Lower leg skin (tissue), 4 donors: ENCODE results near the gene C10orf71. TPM values are rescaled to one million over a fixed set of nuclear protein-coding genes. Genes with fewer than 3 reads are reported as not detected.

ENCODE experiments used
- DNase-seq, 2 donors: peaks; one replicate each; pipeline ENCODE4 v3.0.0-alpha.2; 2019; ENCODE audit warnings: low spot score in 2 of 2
- H3K4me3 ChIP-seq: fragments of 200-600 bp; sonication (generic); 2 replicates; pipeline ENCODE4 v1.5.1; 2017; ENCODE audit warnings: mild to moderate bottlenecking, low read depth; ENCODE audit not compliant: poor library complexity, severe bottlenecking
- POLR2A ChIP-seq, 2 donors: fragments of 450-650 bp; IDR thresholded peaks; one replicate each; pipeline ENCODE4 v1.6.1; 2016 to 2017; ENCODE audit warnings: antibody characterized with exemption in 2 of 2, mild to moderate bottlenecking in 1 of 2, moderate library complexity in 1 of 2
- WGBS, 2 donors: methylation state at CpG; one replicate each; pipeline ENCODE4 v1.1.5; 2018; 5-methylcytosine and 5-hydroxymethylcytosine counted together
- intact Hi-C: fragments of 100-400 bp; cut with DNase I; formaldehyde crosslinking; loops from one replicate; pipeline ENCODE4 v1.15.0; 2023; ENCODE audit warnings: low total_unique reads
- total RNA-seq, 4 donors: library from RNA; depleted of rRNA; stranded (reverse); fragments of >200 nt; gene quantifications; one replicate each; pipeline ENCODE4 v1.1.0, GENCODE V29; 2016
- TF ChIP-seq, protein P1 (sequence below), 3 donors: fragments of 450-650 bp; IDR thresholded peaks; one replicate each; pipeline ENCODE4 v1.5.1; 2016; ENCODE audit warnings: antibody characterized with exemption in 3 of 3, mild to moderate bottlenecking in 3 of 3, moderate library complexity in 2 of 3

C10orf71 gene
- total RNA-seq, 4 donors from 2014 or later = not detected

- TF ChIP-seq POLR2A (IDR thresholded peaks at IDR 0.05) = no peak
- TF ChIP-seq, protein P1, sequence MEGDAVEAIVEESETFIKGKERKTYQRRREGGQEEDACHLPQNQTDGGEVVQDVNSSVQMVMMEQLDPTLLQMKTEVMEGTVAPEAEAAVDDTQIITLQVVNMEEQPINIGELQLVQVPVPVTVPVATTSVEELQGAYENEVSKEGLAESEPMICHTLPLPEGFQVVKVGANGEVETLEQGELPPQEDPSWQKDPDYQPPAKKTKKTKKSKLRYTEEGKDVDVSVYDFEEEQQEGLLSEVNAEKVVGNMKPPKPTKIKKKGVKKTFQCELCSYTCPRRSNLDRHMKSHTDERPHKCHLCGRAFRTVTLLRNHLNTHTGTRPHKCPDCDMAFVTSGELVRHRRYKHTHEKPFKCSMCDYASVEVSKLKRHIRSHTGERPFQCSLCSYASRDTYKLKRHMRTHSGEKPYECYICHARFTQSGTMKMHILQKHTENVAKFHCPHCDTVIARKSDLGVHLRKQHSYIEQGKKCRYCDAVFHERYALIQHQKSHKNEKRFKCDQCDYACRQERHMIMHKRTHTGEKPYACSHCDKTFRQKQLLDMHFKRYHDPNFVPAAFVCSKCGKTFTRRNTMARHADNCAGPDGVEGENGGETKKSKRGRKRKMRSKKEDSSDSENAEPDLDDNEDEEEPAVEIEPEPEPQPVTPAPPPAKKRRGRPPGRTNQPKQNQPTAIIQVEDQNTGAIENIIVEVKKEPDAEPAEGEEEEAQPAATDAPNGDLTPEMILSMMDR (IDR thresholded peaks at IDR 0.05) = no peak
- intact Hi-C loops = no loop called here
- H3K4me3 ChIP-seq = no peak overlapping the region
- WGBS, 2 donors = 43 to 53% methylated on average over 13 to 14 of the region's 14 CpGs
- no peak for DNase-seq
Observed at GRCh38 chr10:49254556-49255318, 44.2 kb upstream of the C10orf71 start.

DNA sequence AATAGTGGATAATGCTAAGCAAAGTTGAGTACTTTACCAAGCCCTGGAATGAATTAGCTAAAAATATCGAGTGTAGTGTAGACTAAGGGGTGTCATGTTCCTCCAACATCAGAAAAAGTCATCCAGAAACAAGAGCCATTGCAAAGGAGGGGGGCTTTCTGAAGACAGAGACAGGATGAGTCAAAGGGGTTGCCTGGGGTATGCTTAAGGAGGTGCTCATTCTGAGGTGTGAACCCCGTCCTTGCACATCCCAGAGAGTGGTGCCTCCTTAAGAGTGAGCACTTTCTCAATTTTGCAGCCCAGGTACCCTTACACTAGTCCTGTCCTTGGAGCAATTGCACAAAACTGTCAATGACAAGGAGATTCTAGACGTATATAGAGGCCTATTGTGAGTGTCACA lies 43.1 kb upstream of the C10orf71 start:
- 40 to 65% methylated on average over 3 of the region's 3 CpGs for WGBS, 2 donors
- no peak overlapping the region for H3K4me3 ChIP-seq
- intact Hi-C loops = no loop called here
- TF ChIP-seq, protein P1 (IDR thresholded peaks at IDR 0.05) = no peak
- TF ChIP-seq POLR2A (IDR thresholded peaks at IDR 0.05) = no peak
- DNase-seq = no peak

DNA sequence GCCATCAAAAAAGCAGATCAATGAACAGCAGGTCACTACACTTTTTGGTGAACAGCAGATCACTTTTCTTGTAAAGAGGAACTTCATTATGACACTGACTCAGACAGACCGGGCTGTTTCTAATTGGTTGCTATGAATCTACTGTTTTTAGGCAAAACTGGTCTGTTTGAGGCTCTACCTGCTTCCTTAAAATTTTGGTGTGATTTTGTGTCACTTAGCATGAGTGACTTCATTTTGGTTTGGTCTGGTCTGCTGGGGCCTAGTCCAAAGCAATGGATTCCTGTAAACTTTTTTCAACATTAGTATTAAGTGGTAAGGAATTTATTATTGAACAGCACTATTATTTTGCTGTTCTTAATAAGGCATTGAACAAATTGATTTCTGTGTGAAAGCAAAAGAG lies 41.8 kb upstream of the C10orf71 start:
- TF ChIP-seq, protein P1 (IDR thresholded peaks at IDR 0.05) = no peak
- TF ChIP-seq POLR2A (IDR thresholded peaks at IDR 0.05) = no peak
- DNase-seq = no peak
- WGBS, 2 donors = 82 to 83% methylated on average over 1 of the region's 1 CpG
- intact Hi-C loops = no loop called here
- H3K4me3 ChIP-seq = no peak overlapping the region

DNA sequence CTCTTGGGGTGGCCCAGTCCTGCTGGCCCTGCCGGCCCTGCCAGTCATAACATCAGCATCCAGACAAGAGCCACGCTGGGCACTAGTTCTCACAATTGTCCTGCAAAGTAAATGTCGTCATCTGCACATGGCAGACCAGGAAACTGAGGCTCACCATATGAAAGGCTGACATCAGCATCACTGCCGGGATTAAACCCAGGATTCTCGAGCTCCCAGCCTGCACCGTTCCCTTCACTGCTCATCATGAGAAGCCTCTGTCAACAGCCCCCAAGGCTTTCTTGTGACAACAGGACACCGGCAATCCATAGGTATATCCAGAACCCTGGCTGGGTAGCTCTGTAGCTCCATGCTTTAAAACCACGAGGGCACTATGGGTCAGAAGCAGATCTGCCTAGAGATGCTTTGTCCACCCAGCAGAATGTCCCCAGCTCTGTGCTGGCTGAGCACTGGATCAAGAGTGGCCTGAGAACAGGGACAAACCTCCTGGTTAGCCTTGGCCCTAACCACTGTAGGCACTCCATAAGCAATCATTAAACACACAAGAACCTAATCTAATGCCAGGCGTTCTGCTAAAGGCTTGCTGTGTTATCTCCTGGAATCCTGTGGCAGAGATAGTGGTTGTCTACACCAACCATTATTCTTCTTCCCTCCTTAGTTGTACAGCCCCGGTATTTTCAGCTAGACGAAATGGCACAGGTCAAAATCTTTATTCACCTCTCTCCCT lies 41.2 kb upstream of the C10orf71 start:
- no peak for TF ChIP-seq POLR2A (IDR thresholded peaks at IDR 0.05)
- TF ChIP-seq, protein P1 (IDR thresholded peaks at IDR 0.05) = no peak
- WGBS, 2 donors = 82 to 94% methylated on average over 9 to 11 of the region's 11 CpGs

DNA sequence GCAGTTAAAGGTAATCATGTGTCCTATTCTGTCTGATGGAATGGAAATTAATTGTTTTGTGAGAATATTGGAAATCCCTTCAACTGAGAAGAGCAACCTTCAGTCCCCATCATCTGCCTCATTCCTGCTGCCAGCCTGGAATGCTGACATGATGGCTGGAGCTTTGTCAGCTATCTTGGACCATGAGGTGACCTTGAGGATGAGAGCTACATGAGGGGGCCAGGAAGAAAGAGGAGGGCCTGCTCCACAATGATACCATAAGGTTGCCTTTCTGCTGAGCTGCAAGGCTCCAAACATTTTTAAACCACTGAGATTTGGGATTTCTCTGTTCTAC lies 40.7 kb upstream of the C10orf71 start:
- DNase-seq = no peak
- intact Hi-C loops = no loop called here
- TF ChIP-seq POLR2A (IDR thresholded peaks at IDR 0.05) = no peak
- TF ChIP-seq, protein P1 (IDR thresholded peaks at IDR 0.05) = no peak
- H3K4me3 ChIP-seq = no peak overlapping the region

More for the DNA sequence above, 41.2 kb upstream of the C10orf71 start:
- no peak overlapping the region for H3K4me3 ChIP-seq
- no peak for DNase-seq
- intact Hi-C loops = no loop called here
